Testis (tissue), 3 donors: ENCODE measurements around the gene COLQ. TPM values are rescaled to one million over a fixed set of nuclear protein-coding genes. Genes with fewer than 3 reads are reported as not detected.

Source experiments
- DNase-seq: peaks from one replicate; pipeline ENCODE4 v3.0.0-alpha.2; 2019
- H3K27ac ChIP-seq, 2 donors: fragments of 200-600 bp; sonication (generic); one replicate each; pipeline ENCODE4 v1.5.1; 2019
- H3K27me3 ChIP-seq: fragments of 200-600 bp; sonication (generic); one replicate; pipeline ENCODE4 v1.5.1; 2019
- H3K36me3 ChIP-seq: fragments of 200-600 bp; sonication (generic); one replicate; pipeline ENCODE4 v1.5.1; 2017; ENCODE audit warnings: low read depth; ENCODE audit errors: missing control alignments
- H3K4me1 ChIP-seq: fragments of 200-600 bp; sonication (generic); one replicate; pipeline ENCODE4 v1.5.1; 2019
- H3K4me3 ChIP-seq, 2 donors: fragments of 200-600 bp; sonication (generic); one replicate each; pipeline ENCODE4 v1.5.1; 2017 to 2019
- H3K9me3 ChIP-seq: fragments of 200-600 bp; sonication (generic); one replicate; pipeline ENCODE4 v1.5.1; 2017
- POLR2A ChIP-seq: fragments of 450-650 bp; IDR thresholded peaks from one replicate; pipeline ENCODE4 v1.6.1; 2017; ENCODE audit warnings: antibody characterized with exemption, mild to moderate bottlenecking, moderate library complexity
- WGBS, 2 donors: methylation state at CpG; one replicate each; pipeline ENCODE4 v1.1.5; 2018; 5-methylcytosine and 5-hydroxymethylcytosine counted together
- intact Hi-C: fragments of 100-400 bp; cut with DNase I; formaldehyde crosslinking; loops from one replicate; pipeline ENCODE4 v1.15.1; 2023; ENCODE audit warnings: low total_unique reads
- polyA plus RNA-seq: library from polyadenylated mRNA; stranded (reverse); fragments of 350-450 nt; fragmentation: Illumina TruSeq; extraction: RNeasy Lipid Tissue Mini Kit (QIAGEN cat#74804); gene quantifications from one replicate; pipeline ENCODE4 v1.2.3, GENCODE V29; 2014; ENCODE audit warnings: low read depth, low replicate concordance; ENCODE audit not compliant: insufficient read depth
- total RNA-seq, 2 donors: library from RNA; depleted of rRNA; stranded (reverse); fragments of >200 nt; gene quantifications; one replicate each; pipeline ENCODE4 v1.2.3, GENCODE V29; 2016
- TF ChIP-seq, protein P1 (sequence below), 3 experiments: fragments of 450-650 bp in 2 of 3; fragments of 200-600 bp in 1 of 3; sonication (generic) in 1 of 3; IDR thresholded peaks; one replicate each; pipeline ENCODE4 v1.5.1; 2016 to 2019; ENCODE audit warnings: antibody characterized with exemption in 3 of 3, mild to moderate bottlenecking in 2 of 3, moderate library complexity in 1 of 3

COLQ gene
- total and polyA plus RNA-seq, 3 donors from 2014 or later, result 5.4 to 7.6 (median 6.7) TPM

DNA sequence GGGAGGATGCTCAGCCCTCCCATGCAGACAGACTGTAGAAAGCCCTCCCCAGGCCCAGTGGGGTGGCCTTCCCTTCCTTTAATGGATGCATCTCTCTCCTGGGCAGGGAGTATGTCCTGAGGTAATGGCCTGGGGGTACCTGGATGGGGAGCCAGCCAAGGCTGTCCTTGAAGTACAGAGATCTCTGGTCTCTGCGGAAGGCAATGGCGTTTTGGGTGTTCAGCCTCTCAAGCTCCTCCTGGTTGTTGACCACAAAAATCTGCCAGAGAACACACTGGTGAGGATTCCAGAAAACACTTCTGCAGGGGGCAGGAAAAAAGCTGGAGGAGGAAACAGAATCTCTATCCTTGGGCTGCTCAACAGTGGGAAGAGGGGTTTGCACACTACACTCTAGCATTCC, 65.2 kb downstream of the COLQ start:
- no peaks in the 10 kb centered on the region for H3K9me3 ChIP-seq
- no peak for DNase-seq
- no peak overlapping the region for H3K27ac ChIP-seq
- intact Hi-C loops, result no loop called here
- H3K4me1 ChIP-seq, result no peaks in the 10 kb centered on the region
- no peak overlapping the region for H3K4me3 ChIP-seq
- H3K36me3 ChIP-seq, result no peaks in the 10 kb centered on the region
- 85 to 100% methylated on average over 2 of the region's 2 CpGs for WGBS, 2 donors
- no peak for TF ChIP-seq POLR2A
- TF ChIP-seq, protein P1, sequence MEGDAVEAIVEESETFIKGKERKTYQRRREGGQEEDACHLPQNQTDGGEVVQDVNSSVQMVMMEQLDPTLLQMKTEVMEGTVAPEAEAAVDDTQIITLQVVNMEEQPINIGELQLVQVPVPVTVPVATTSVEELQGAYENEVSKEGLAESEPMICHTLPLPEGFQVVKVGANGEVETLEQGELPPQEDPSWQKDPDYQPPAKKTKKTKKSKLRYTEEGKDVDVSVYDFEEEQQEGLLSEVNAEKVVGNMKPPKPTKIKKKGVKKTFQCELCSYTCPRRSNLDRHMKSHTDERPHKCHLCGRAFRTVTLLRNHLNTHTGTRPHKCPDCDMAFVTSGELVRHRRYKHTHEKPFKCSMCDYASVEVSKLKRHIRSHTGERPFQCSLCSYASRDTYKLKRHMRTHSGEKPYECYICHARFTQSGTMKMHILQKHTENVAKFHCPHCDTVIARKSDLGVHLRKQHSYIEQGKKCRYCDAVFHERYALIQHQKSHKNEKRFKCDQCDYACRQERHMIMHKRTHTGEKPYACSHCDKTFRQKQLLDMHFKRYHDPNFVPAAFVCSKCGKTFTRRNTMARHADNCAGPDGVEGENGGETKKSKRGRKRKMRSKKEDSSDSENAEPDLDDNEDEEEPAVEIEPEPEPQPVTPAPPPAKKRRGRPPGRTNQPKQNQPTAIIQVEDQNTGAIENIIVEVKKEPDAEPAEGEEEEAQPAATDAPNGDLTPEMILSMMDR (IDR thresholded peaks at IDR 0.05), result no peak
- H3K27me3 ChIP-seq, result no peaks in the 10 kb centered on the region

DNA sequence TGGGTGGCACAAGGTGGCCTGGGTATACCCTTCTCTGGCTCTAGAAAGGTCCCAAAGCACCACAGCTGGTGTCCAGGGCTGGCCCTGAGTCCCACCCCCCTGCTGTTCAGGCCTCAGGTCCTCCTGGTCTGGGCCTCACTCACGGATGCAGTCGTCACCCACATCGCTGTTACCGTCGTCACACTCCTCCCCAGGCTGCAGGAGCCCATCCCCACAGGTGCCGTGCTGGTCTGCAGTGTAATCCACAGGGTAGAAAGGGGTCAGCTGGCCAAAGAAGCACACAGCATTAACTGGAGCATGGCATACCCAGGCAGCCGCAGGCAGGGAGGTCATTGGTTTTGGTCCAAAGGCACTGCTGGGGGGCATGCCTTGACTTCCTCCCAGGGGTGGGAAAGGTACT, 65.8 kb downstream of the COLQ start:
- Histone ChIP-seq H3K27me3 (no peaks in the 10 kb centered on the region), H3K36me3 (no peaks in the 10 kb centered on the region), H3K9me3 (no peaks in the 10 kb centered on the region), H3K4me1 (no peaks in the 10 kb centered on the region), H3K27ac (no peak overlapping the region), H3K4me3 (no peak overlapping the region)
- intact Hi-C loops, result no loop called here
- no peak for TF ChIP-seq POLR2A
- TF ChIP-seq, protein P1 (IDR thresholded peaks at IDR 0.05), result no peak
- WGBS, 2 donors, result 90 to 100% methylated on average over 2 to 7 of the region's 7 CpGs
- no peak for DNase-seq

DNA sequence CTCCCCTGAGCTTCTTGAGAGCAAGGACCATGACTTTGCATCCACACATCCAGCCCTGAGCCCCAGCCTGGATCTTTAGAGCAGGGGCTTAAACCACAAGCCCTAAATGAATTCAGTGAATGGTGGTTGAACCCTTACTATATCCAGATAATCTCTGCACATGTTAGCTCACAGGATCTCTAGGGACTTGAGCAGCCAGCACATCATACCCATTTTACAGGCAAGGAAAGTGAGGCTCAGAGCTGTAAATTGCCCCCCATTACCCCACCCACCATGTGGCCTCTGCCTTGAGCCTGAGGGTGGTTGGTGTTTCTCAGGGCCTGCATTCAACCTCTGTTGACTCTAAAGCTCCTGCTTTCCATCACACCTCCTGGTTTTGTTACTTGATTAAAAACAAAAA, 66.5 kb downstream of the COLQ start:
- no peaks in the 10 kb centered on the region for H3K36me3 ChIP-seq
- no peak overlapping the region for H3K27ac ChIP-seq
- H3K27me3 ChIP-seq, result no peaks in the 10 kb centered on the region
- DNase-seq, result no peak
- H3K4me1 ChIP-seq, result no peaks in the 10 kb centered on the region
- no peak for TF ChIP-seq POLR2A
- TF ChIP-seq, protein P1 (IDR thresholded peaks at IDR 0.05), result no peak
- no peak overlapping the region for H3K4me3 ChIP-seq
- intact Hi-C loops, result no loop called here
- no peaks in the 10 kb centered on the region for H3K9me3 ChIP-seq

DNA sequence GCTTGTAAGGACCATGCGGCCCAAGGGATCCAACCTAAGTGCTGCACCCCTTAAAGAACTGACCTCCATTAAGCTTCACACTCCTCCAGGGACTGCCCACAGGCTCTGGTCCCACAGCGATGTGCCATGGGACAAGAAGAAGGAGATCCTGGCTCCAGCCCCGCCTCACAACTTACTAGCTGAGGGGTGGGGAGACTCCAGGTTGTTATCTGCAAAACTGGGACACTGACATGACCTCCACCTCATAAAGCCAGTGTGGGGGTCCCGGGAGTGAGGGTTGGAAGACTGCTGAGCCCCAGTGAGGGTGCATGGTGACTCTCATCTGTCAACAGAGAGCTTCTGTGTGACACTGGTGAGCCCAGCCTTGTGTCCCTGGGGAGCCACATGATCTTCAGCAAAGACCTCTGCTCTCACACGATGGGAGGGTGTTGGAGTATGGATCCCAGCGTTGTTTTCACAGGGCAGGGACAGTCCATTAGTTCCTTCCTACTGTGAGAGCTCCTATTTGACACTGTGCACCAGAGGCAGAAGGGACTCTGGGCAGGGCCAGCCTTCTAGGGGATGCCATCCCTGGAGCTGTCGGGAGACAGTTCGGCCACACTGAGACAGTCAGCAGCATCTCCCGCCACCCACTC, 67.4 kb downstream of the COLQ start:
- Histone ChIP-seq H3K36me3 (no peaks in the 10 kb centered on the region), H3K27ac (no peak overlapping the region), H3K4me3 (no peak overlapping the region), H3K27me3 (no peaks in the 10 kb centered on the region), H3K4me1 (no peaks in the 10 kb centered on the region), H3K9me3 (no peaks in the 10 kb centered on the region)
- WGBS, 2 donors, result 79 to 86% methylated on average over 8 to 9 of the region's 9 CpGs
- intact Hi-C loops, result no loop called here
- no peak for TF ChIP-seq POLR2A
- TF ChIP-seq, protein P1 (IDR thresholded peaks at IDR 0.05), result no peak
- DNase-seq, result no peak

DNA sequence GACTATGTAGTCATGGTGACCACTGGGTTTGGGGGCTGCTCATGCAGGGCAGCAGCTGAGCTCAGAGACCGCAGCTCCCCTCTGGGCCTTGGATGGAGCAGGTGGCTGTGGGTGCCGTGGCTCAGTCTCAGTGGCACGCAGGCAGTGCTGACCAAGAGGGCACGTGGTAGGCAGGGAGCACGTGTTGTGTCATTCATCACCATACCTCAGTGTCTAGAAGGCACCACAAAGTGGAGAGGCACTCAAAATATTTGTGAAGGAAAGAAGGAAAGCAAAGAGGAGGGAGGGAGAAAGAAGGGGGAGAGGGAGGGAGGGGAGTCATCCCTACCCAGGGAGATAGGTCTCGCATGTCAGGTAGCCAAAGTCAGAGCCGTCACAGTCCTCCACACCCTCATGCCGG, 68.0 kb downstream of the COLQ start:
- Histone ChIP-seq H3K4me3 (no peak overlapping the region), H3K4me1 (no peaks in the 10 kb centered on the region), H3K27me3 (no peaks in the 10 kb centered on the region), H3K27ac (no peak overlapping the region), H3K36me3 (no peaks in the 10 kb centered on the region), H3K9me3 (no peaks in the 10 kb centered on the region)
- intact Hi-C loops, result no loop called here
- DNase-seq, result no peak
- WGBS, 2 donors, result 91 to 97% methylated on average over 7 to 8 of the region's 8 CpGs
- TF ChIP-seq, protein P1 (IDR thresholded peaks at IDR 0.05), result no peak
